Testis (tissue), 2 donors: ENCODE measurements around the gene ZNF618.

Experiments
- POLR2A ChIP-seq: fragments of 450-650 bp; IDR thresholded peaks from one replicate; pipeline ENCODE4 v1.6.1; 2017; ENCODE audit warnings: antibody characterized with exemption, mild to moderate bottlenecking, moderate library complexity
- TF ChIP-seq, protein P1 (sequence below), 3 experiments: fragments of 450-650 bp in 2 of 3; fragments of 200-600 bp in 1 of 3; sonication (generic) in 1 of 3; IDR thresholded peaks; one replicate each; pipeline ENCODE4 v1.5.1; 2016 to 2019; ENCODE audit warnings: antibody characterized with exemption in 3 of 3, mild to moderate bottlenecking in 2 of 3, moderate library complexity in 1 of 3

- TF ChIP-seq, protein P1, sequence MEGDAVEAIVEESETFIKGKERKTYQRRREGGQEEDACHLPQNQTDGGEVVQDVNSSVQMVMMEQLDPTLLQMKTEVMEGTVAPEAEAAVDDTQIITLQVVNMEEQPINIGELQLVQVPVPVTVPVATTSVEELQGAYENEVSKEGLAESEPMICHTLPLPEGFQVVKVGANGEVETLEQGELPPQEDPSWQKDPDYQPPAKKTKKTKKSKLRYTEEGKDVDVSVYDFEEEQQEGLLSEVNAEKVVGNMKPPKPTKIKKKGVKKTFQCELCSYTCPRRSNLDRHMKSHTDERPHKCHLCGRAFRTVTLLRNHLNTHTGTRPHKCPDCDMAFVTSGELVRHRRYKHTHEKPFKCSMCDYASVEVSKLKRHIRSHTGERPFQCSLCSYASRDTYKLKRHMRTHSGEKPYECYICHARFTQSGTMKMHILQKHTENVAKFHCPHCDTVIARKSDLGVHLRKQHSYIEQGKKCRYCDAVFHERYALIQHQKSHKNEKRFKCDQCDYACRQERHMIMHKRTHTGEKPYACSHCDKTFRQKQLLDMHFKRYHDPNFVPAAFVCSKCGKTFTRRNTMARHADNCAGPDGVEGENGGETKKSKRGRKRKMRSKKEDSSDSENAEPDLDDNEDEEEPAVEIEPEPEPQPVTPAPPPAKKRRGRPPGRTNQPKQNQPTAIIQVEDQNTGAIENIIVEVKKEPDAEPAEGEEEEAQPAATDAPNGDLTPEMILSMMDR (IDR thresholded peaks at IDR 0.05), result no peak
- no peak for TF ChIP-seq POLR2A
Observed at GRCh38 chr9:113996531-113997001, 120.5 kb downstream of the ZNF618 start.
